H1 (cell line): ENCODE results near the gene USP51. TPM values are rescaled to one million over a fixed set of nuclear protein-coding genes. Genes with fewer than 3 reads are reported as not detected.
A peak's percentile ranks its signal among the peaks of the same experiment; 100 is the strongest.

ENCODE experiments used
- CTCF ChIA-PET: fragments of 300-600 bp; sonication (Branson Sonifier 250); formaldehyde crosslinking; loops from one replicate; lab custom pipeline; 2021; ENCODE audit not compliant: partially characterized antibody; lab: Charles Lee
- POLR2A ChIA-PET: fragments of 300-600 bp; sonication (Branson Sonifier 250); formaldehyde crosslinking; loops from one replicate; lab custom pipeline; 2021; ENCODE audit warnings: inconsistent platforms; ENCODE audit not compliant: partially characterized antibody; lab: Charles Lee
- DNase-seq, 2 experiments: peaks; one replicate each; pipeline versions ENCODE4 v3.0.0 to v3.0.0-alpha.2; 2010 to 2022; ENCODE audit warnings: low spot score in 2 of 2, low read depth in 1 of 2, mixed read lengths in 1 of 2
- FAIRE-seq: peaks from 2 replicates; lab custom pipeline; 2011; peaks lifted over from hg19 to GRCh38; lab: Jason Lieb, UNC
- H2AFZ ChIP-seq: 2 replicates; pipeline ENCODE4 v1.8.1; 2012; ENCODE audit warnings: low read length, inconsistent platforms
- H2AK5ac ChIP-seq: 2 replicates; pipeline ENCODE4 v1.6.1; 2013; ENCODE audit warnings: low read depth, low read length
- H2BK120ac ChIP-seq: replicated peaks from 2 replicates; pipeline ENCODE3; 2013; ENCODE audit warnings: low read depth, low read length, inconsistent platforms
- H2BK12ac ChIP-seq: 2 replicates; pipeline ENCODE4 v1.6.1; 2013; ENCODE audit warnings: low read depth, low read length
- H2BK15ac ChIP-seq: 2 replicates; pipeline ENCODE4 v1.6.1; 2013; ENCODE audit warnings: low read length
- H2BK20ac ChIP-seq: 2 replicates; pipeline ENCODE4 v1.6.1; 2013; ENCODE audit warnings: low read length
- H2BK5ac ChIP-seq: 2 replicates; pipeline ENCODE4 v1.6.1; 2013; ENCODE audit warnings: low read depth, low read length
- H3K14ac ChIP-seq: 2 replicates; pipeline ENCODE4 v1.6.1; 2013; ENCODE audit warnings: inconsistent platforms; ENCODE audit not compliant: insufficient read length
- H3K18ac ChIP-seq: 2 replicates; pipeline ENCODE4 v1.6.1; 2013; ENCODE audit warnings: low read length; ENCODE audit errors: extremely low read depth
- H3K23ac ChIP-seq: 2 replicates; pipeline ENCODE4 v1.6.1; 2013; ENCODE audit warnings: inconsistent platforms; ENCODE audit not compliant: insufficient read length
- H3K23me2 ChIP-seq: 2 replicates; pipeline ENCODE4 v1.6.1; 2013; ENCODE audit warnings: low read depth, low read length
- H3K27ac ChIP-seq: 2 replicates; pipeline ENCODE4 v1.6.1; 2011; ENCODE audit warnings: low read depth, low read length, inconsistent platforms
- H3K27me3 ChIP-seq, 4 experiments: replicated peaks in 1 of 4; 1 replicate in 1 of 4; 2 replicates in 3 of 4; pipeline versions ENCODE4 v1.6.1 to v1.8.1; 2011 to 2013; ENCODE audit warnings: low read length in 3 of 4, mild to moderate bottlenecking in 3 of 4, inconsistent platforms in 2 of 4, mixed read lengths in 2 of 4, moderate library complexity in 1 of 4; ENCODE audit not compliant: control insufficient read depth in 3 of 4, insufficient read depth in 3 of 4; ENCODE audit errors: extremely low read depth in 1 of 4
- H3K36me3 ChIP-seq, 4 experiments: 2 replicates each; pipeline versions ENCODE4 v1.6.1 to v1.8.1; 2011 to 2013; ENCODE audit warnings: mild to moderate bottlenecking in 4 of 4, low read length in 3 of 4, moderate library complexity in 2 of 4, control low read depth in 1 of 4, inconsistent platforms in 1 of 4; ENCODE audit not compliant: insufficient read depth in 4 of 4, control insufficient read depth in 2 of 4
- H3K4ac ChIP-seq: replicated peaks from 2 replicates; pipeline ENCODE3; 2013; ENCODE audit warnings: low read length, low read depth, mixed read lengths, inconsistent platforms; ENCODE audit not compliant: insufficient read length
- H3K4me1 ChIP-seq, 4 experiments: replicated peaks in 1 of 4; 1 replicate in 1 of 4; 2 replicates in 3 of 4; pipeline versions ENCODE4 v1.6.1 to v1.8.1; 2011 to 2013; ENCODE audit warnings: low read length in 3 of 4, inconsistent platforms in 2 of 4, mixed read lengths in 1 of 4; ENCODE audit not compliant: insufficient read depth in 4 of 4, control insufficient read depth in 3 of 4
- H3K4me2 ChIP-seq, 2 experiments: 2 replicates each; pipeline versions ENCODE4 v1.6.1 to v1.8.1; 2011 to 2013; ENCODE audit warnings: low read depth in 2 of 2, low read length in 2 of 2, control low read depth in 1 of 2, inconsistent platforms in 1 of 2, mild to moderate bottlenecking in 1 of 2; ENCODE audit not compliant: insufficient read depth in 1 of 2
- H3K4me3 ChIP-seq, 4 experiments: fragments of 200-600, 300-600 bp in 1 of 4; sonication (generic), shearing (Covaris generic), sonication (Bioruptor Twin) in 1 of 4; 2 replicates each; pipeline versions ENCODE4 v1.5.1 to v1.8.1; 2011 to 2016; ENCODE audit warnings: low read length in 4 of 4, low read depth in 3 of 4, control low read depth in 2 of 4, inconsistent platforms in 2 of 4, mild to moderate bottlenecking in 2 of 4, mixed read lengths in 1 of 4, moderate library complexity in 1 of 4; ENCODE audit not compliant: insufficient read depth in 2 of 4; ENCODE audit errors: extremely low read depth in 1 of 4
- H3K56ac ChIP-seq: replicated peaks from 2 replicates; pipeline ENCODE3; 2013; ENCODE audit warnings: low read depth, mild to moderate bottlenecking, mixed read lengths, low read length, inconsistent platforms; ENCODE audit not compliant: insufficient read length
- H3K79me1 ChIP-seq: 2 replicates; pipeline ENCODE4 v1.6.1; 2013; ENCODE audit warnings: low read depth, low read length, control low read depth
- H3K79me2 ChIP-seq, 2 experiments: 2 replicates each; pipeline versions ENCODE4 v1.6.1 to v1.8.1; 2012 to 2013; ENCODE audit warnings: low read length in 2 of 2, mild to moderate bottlenecking in 2 of 2, inconsistent platforms in 1 of 2; ENCODE audit not compliant: insufficient read depth in 2 of 2, control insufficient read depth in 1 of 2
- H3K9ac ChIP-seq, 4 experiments: replicated peaks in 1 of 4; 1 replicate in 1 of 4; 2 replicates in 3 of 4; pipeline versions ENCODE4 v1.6.1 to v1.8.1; 2011 to 2013; ENCODE audit warnings: low read depth in 3 of 4, low read length in 3 of 4, control low read depth in 2 of 4, mild to moderate bottlenecking in 2 of 4, moderate library complexity in 2 of 4, inconsistent platforms in 1 of 4; ENCODE audit errors: extremely low read depth in 1 of 4
- H3K9me3 ChIP-seq, 2 experiments: 2 replicates each; pipeline versions ENCODE4 v1.6.1 to v1.8.1; 2012 to 2013; ENCODE audit warnings: mild to moderate bottlenecking in 2 of 2, moderate library complexity in 2 of 2, control low read depth in 1 of 2, inconsistent platforms in 1 of 2, low read depth in 1 of 2, low read length in 1 of 2, mixed read lengths in 1 of 2; ENCODE audit not compliant: insufficient read depth in 2 of 2
- H4K20me1 ChIP-seq, 2 experiments: replicated peaks in 1 of 2; 2 replicates each; pipeline versions ENCODE3 to v1.8.1; 2011 to 2013; ENCODE audit warnings: inconsistent platforms in 2 of 2, low read length in 2 of 2, mild to moderate bottlenecking in 1 of 2; ENCODE audit not compliant: insufficient read depth in 2 of 2, control insufficient read depth in 1 of 2
- H4K5ac ChIP-seq: 2 replicates; pipeline ENCODE4 v1.6.1; 2013; ENCODE audit warnings: low read length, low read depth, mixed read lengths, inconsistent platforms; ENCODE audit not compliant: insufficient read length
- H4K8ac ChIP-seq: 2 replicates; pipeline ENCODE4 v1.8.0; 2013; ENCODE audit warnings: mild to moderate bottlenecking, moderate library complexity, low read length, inconsistent platforms; ENCODE audit not compliant: insufficient read depth; ENCODE audit errors: extremely low read depth
- H4K91ac ChIP-seq: replicated peaks from 2 replicates; pipeline ENCODE3; 2013; ENCODE audit warnings: low read length, mixed read lengths, inconsistent platforms; ENCODE audit not compliant: insufficient read length
- ASH2L ChIP-seq: fragments of 200-600, 300-600 bp; sonication (generic); IDR thresholded peaks from one replicate; pipeline ENCODE4 v1.7.1; 2017; ENCODE audit warnings: low read length
- BRCA1 ChIP-seq: IDR thresholded peaks from 2 replicates; pipeline ENCODE4 v1.6.1; 2012; ENCODE audit warnings: low read depth, low read length, improper control_type of control experiment
- CHD2 ChIP-seq: IDR thresholded peaks from 2 replicates; pipeline ENCODE4 v1.6.1; 2012; ENCODE audit warnings: low read length, improper control_type of control experiment
- CREB1 ChIP-seq: IDR thresholded peaks from 2 replicates; pipeline ENCODE4 v1.6.1; 2012; ENCODE audit warnings: inconsistent platforms
- GTF2F1 ChIP-seq: IDR thresholded peaks from 2 replicates; pipeline ENCODE4 v1.6.1; 2012; ENCODE audit warnings: low read depth, low read length, improper control_type of control experiment, borderline replicate concordance
- KDM4A ChIP-seq: IDR thresholded peaks from one replicate; pipeline ENCODE4 v1.7.1; 2012; ENCODE audit warnings: low read depth, mild to moderate bottlenecking, moderate library complexity, low read length, inconsistent platforms; ENCODE audit not compliant: severe bottlenecking
- SUZ12 ChIP-seq: fragments of 200-600 bp; sonication (generic); IDR thresholded peaks from 2 replicates; pipeline ENCODE4 v1.6.1; 2012; ENCODE audit warnings: mild to moderate bottlenecking, inconsistent platforms, low read length, moderate library complexity, mixed read lengths
- WGBS, 2 experiments: shearing (Covaris generic) in 1 of 2; methylation state at CpG; one replicate each; pipeline versions ENCODE4 v1.1.6 to v1.1.7; 2013 to 2015; ENCODE audit warnings: low lambda C conversion rate in 2 of 2, mixed read lengths in 2 of 2, inconsistent platforms in 1 of 2, low coverage in 1 of 2, missing lambda C conversion rate in 1 of 2; ENCODE audit not compliant: insufficient replicate concordance in 2 of 2, insufficient coverage in 1 of 2, insufficient read length in 1 of 2; ENCODE audit errors: extremely low coverage in 1 of 2, missing lambda C conversion rate in 1 of 2; 5-methylcytosine and 5-hydroxymethylcytosine counted together
- polyA plus RNA-seq, 7 experiments: library from polyadenylated mRNA; depleted of rRNA in 3 of 7; stranded (reverse) in 5 of 7; unstranded in 2 of 7; fragments of >200 nt in 5 of 7; fragments of 200-250 nt in 2 of 7; gene quantifications; 1 replicate in 5 of 7; 2 replicates in 1 of 7; 4 replicates in 1 of 7; pipeline versions ENCODE4 v1.2.1 to v1.2.3, GENCODE V29; 2011 to 2013; ENCODE audit warnings: missing spikeins in 2 of 7, mixed read lengths in 2 of 7
- total RNA-seq: library from RNA; stranded (reverse); fragmentation: NEBNext Ultra II Directional; extraction: Animal tissue kit (Norgen Biotek cat#: 25700); gene quantifications from 2 replicates; pipeline ENCODE4 v1.2.1, GENCODE V29; 2021
- TF ChIP-seq, protein P1 (sequence below): IDR thresholded peaks from 2 replicates; pipeline ENCODE4 v1.6.1; 2011; ENCODE audit warnings: low read depth, mild to moderate bottlenecking, low read length; ENCODE audit not compliant: insufficient read depth

USP51 gene
- total and polyA plus RNA-seq, 2 of the 8 experiments (the other 6 are each of a cell fraction or from before 2014, with no cell fraction given) = 5.2 to 5.6 TPM

DNA sequence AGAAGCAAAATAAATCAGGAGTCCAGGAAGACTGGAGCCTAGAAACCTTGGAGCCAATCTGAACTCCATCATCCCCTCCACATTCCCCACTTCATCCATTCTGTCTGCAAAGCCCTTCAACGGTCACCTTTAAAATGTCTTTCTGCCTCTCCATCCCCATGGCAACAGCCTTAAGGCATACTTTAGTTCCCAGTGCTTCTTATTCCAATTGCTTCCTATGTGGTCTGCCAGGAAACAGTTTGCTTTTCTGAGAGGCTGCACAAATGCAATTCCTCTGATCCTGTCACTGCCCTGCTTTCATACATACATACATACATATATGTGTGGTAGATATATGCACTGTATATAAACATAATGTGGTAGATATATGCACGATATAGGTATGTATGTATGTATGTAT, 38.5 kb downstream of the USP51 start:
- Histone ChIP-seq H3K79me2 (no peaks in the 10 kb centered on the region), H3K14ac (no peak overlapping the region), H3K23me2 (no peaks in the 10 kb centered on the region), H2AK5ac (no peak overlapping the region), H3K27me3 (no peaks in the 10 kb centered on the region), H2BK120ac (no peak overlapping the region), H3K9me3 (no peaks in the 10 kb centered on the region; a peak in 1 of 4 replicates), H3K79me1 (no peaks in the 10 kb centered on the region), H2BK15ac (no peak overlapping the region), H2BK12ac (no peak overlapping the region), H3K4ac (no peak overlapping the region), H3K4me2 (peak overlapping the region in 1 of 2 experiments; percentile 72; a peak in 1 of 4 replicates), H4K5ac (no peak overlapping the region), H3K23ac (no peak overlapping the region), H2BK5ac (no peak overlapping the region), H3K18ac (no peak overlapping the region), H3K27ac (no peak overlapping the region), H2BK20ac (no peak overlapping the region), H4K8ac (no peak overlapping the region), H3K9ac (no peak overlapping the region), H3K36me3 (no peaks in the 10 kb centered on the region), H3K56ac (no peak overlapping the region), H3K4me1 (no peaks in the 10 kb centered on the region), H2AFZ (no peak overlapping the region), H4K20me1 (no peaks in the 10 kb centered on the region), H3K4me3 (no peak overlapping the region; a peak in 1 of 8 replicates), H4K91ac (no peak overlapping the region)
- DNase-seq = no peak
- no peak for TF ChIP-seq SUZ12
- TF ChIP-seq CREB1 = no peak
- TF ChIP-seq, protein P1, sequence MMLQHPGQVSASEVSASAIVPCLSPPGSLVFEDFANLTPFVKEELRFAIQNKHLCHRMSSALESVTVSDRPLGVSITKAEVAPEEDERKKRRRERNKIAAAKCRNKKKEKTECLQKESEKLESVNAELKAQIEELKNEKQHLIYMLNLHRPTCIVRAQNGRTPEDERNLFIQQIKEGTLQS = no peak
- TF ChIP-seq KDM4A = no peak
- TF ChIP-seq CHD2 = no peak
- TF ChIP-seq GTF2F1 = no peak
- no peak for TF ChIP-seq ASH2L
- TF ChIP-seq BRCA1 = no peak
- CTCF ChIA-PET = no interaction called here
- 94% methylated on average over 2 of the region's 2 CpGs; no CpG with 5 or more reads in 1 of the 2 experiments for WGBS, 2 experiments
- no peak for FAIRE-seq
- POLR2A ChIA-PET = no interaction called here
